ENCODE results near the gene ARPIN.

Gene ARPIN

DNA sequence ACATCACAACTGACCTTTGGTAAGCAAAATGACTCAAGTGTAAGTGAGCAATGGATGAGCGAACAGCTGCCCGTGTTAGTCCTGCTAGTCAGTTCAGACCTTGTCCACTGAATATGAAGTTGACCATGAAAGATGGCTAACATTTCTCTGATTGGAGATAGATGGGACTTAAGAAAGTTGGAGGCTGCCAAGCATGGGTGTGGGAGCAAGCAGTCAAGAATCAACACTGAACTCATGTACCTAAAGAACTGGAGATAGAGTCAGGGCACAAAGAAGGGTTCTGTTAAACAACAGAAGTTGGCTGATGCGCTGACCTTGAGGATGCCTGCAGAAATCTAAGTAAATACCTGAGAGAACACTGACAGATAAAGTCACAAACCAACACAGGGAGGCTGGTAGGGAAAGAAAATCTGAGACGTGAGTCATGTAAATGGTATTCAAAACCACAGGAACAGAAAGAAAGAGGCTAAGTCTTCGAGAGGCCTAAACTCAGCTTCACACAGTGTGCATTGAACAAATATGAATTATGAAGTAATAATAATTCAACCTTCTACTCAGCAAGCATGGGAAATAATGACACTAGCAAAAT is 67.4 kb downstream of the ARPIN start:
- DNase-seq (ENCODE audit: low read depth in 1 of 2, low spot score in 1 of 2): no peak

Measured in activated T-helper 1 cell treated with anti-CD3 and anti-CD28 coated beads, Interleukin-2, amount 50 U/mL, for 16 hours (primary cell).